GM20000 (cell line): ENCODE data around the gene MORC2.

Experiments used
- DNase-seq: peaks from one replicate; pipeline ENCODE4 v3.0.0; 2012; ENCODE audit warnings: low spot score
- CTCF ChIP-seq: IDR thresholded peaks from 2 replicates; pipeline ENCODE4 v1.5.1; 2012; ENCODE audit warnings: mild to moderate bottlenecking, control low read depth; ENCODE audit errors: extremely low read depth, missing control alignments

MORC2 gene

GRCh38 chr22:30928401-30928800, 40.2 kb downstream of the MORC2 start:
- no peak for TF ChIP-seq CTCF
- DNase-seq, result no peak

- TF ChIP-seq CTCF, result no peak
- no peak for DNase-seq
Observed at GRCh38 chr22:30927806-30928205, 40.8 kb downstream of the MORC2 start.

GRCh38 chr22:30926706-30927105, 41.9 kb downstream of the MORC2 start:
- no peak for DNase-seq
- no peak for TF ChIP-seq CTCF

- no peak for DNase-seq
- TF ChIP-seq CTCF, result no peak
Observed at GRCh38 chr22:30925667-30926066, 42.9 kb downstream of the MORC2 start.

GRCh38 chr22:30923168-30923900, 45.2 kb downstream of the MORC2 start:
- no peak for DNase-seq
- TF ChIP-seq CTCF, result no peak

GRCh38 chr22:30922151-30922611, 46.4 kb downstream of the MORC2 start:
- DNase-seq, result peak; percentile 76
- TF ChIP-seq CTCF, result no peak

GRCh38 chr22:30921108-30921507, 47.5 kb downstream of the MORC2 start:
- TF ChIP-seq CTCF, result no peak
- DNase-seq, result no peak
